ENCODE measurements around the gene AHCYL1.

Gene AHCYL1

GRCh38 chr1:110067479-110067892 is 82.9 kb downstream of the AHCYL1 start:
- Histone ChIP-seq H3K4me1 (peaks cover 9% of the 10 kb centered on the region), H3K36me3 (no peaks in the 10 kb centered on the region), H3K4me3 (ENCODE audit: low read depth, low read length) (no peak overlapping the region), H3K27me3 (no peaks in the 10 kb centered on the region), H3K9me3 (no peaks in the 10 kb centered on the region)
- no peak for TF ChIP-seq CTCF (IDR thresholded peaks at IDR 0.05; ENCODE audit: low read depth, low read length)
- no peak for DNase-seq

- TF ChIP-seq CTCF (IDR thresholded peaks at IDR 0.05; ENCODE audit: low read depth, low read length) = no peak
- Histone ChIP-seq H3K9me3 (no peaks in the 10 kb centered on the region), H3K4me1 (peaks cover 3% of the 10 kb centered on the region), H3K36me3 (no peaks in the 10 kb centered on the region), H3K27me3 (no peaks in the 10 kb centered on the region), H3K4me3 (ENCODE audit: low read depth, low read length) (no peak overlapping the region)
- no peak for DNase-seq
Measured at GRCh38 chr1:110067893-110068645, 83.5 kb downstream of the AHCYL1 start.

GRCh38 chr1:110068646-110069403 is 84.3 kb downstream of the AHCYL1 start:
- Histone ChIP-seq H3K4me1 (no peaks in the 10 kb centered on the region), H3K4me3 (ENCODE audit: low read depth, low read length) (no peak overlapping the region), H3K27me3 (no peaks in the 10 kb centered on the region), H3K9me3 (no peaks in the 10 kb centered on the region), H3K36me3 (no peaks in the 10 kb centered on the region)
- no peak for DNase-seq
- no peak for TF ChIP-seq CTCF (IDR thresholded peaks at IDR 0.05; ENCODE audit: low read depth, low read length)

- DNase-seq = no peak
- no peaks in the 10 kb centered on the region for H3K27me3 ChIP-seq
- no peaks in the 10 kb centered on the region for H3K36me3 ChIP-seq
- no peak for TF ChIP-seq CTCF (IDR thresholded peaks at IDR 0.05; ENCODE audit: low read depth, low read length)
- H3K9me3 ChIP-seq = no peaks in the 10 kb centered on the region
- no peaks in the 10 kb centered on the region for H3K4me1 ChIP-seq
- H3K4me3 ChIP-seq (ENCODE audit: low read depth, low read length) = no peak overlapping the region
Measured at GRCh38 chr1:110069404-110070281, 85.1 kb downstream of the AHCYL1 start.

GRCh38 chr1:110070282-110070669 is 85.7 kb downstream of the AHCYL1 start:
- Histone ChIP-seq H3K27me3 (no peaks in the 10 kb centered on the region), H3K4me1 (no peaks in the 10 kb centered on the region), H3K9me3 (no peaks in the 10 kb centered on the region), H3K36me3 (no peaks in the 10 kb centered on the region), H3K4me3 (ENCODE audit: low read depth, low read length) (no peak overlapping the region)
- TF ChIP-seq CTCF (IDR thresholded peaks at IDR 0.05; ENCODE audit: low read depth, low read length) = no peak
- no peak for DNase-seq

Measured in BE2C (cell line).